ENCODE data around the gene KDM4E.

The KDM4E gene

GRCh38 chr11:95054356-95054755, 29.3 kb downstream of the KDM4E start:
- peaks cover 7% of the 10 kb centered on the region for H3K9me3 ChIP-seq (ENCODE audit: insufficient read depth, low read depth, low read length)
- no peak overlapping the region for H2BK5ac ChIP-seq (ENCODE audit: low read depth, low read length, poor library complexity)
- no peak overlapping the region for H4K8ac ChIP-seq (ENCODE audit: low read depth, low read length)
- H3K23ac ChIP-seq (ENCODE audit: low read length): no peak overlapping the region
- no peak overlapping the region for H3K27ac ChIP-seq (ENCODE audit: low read depth, low read length)
- H2AFZ ChIP-seq (ENCODE audit: insufficient read depth, low read length, poor library complexity): no peak overlapping the region
- no peak overlapping the region for H3K4me3 ChIP-seq (ENCODE audit: low read depth, low read length)
- H3K14ac ChIP-seq (ENCODE audit: low read length): no peak overlapping the region
- H3K36me3 ChIP-seq (ENCODE audit: control insufficient read depth in 1 of 2, insufficient read depth in 2 of 2, low read length in 2 of 2): no peaks in the 10 kb centered on the region
- no peak for DNase-seq
- H3K27me3 ChIP-seq (ENCODE audit: insufficient read depth, low read length): peaks cover 5% of the 10 kb centered on the region
- no peaks in the 10 kb centered on the region for H3K4me1 ChIP-seq (ENCODE audit: control insufficient read depth in 1 of 2, insufficient read depth in 2 of 2, low read length in 2 of 2)
- H2BK120ac ChIP-seq (ENCODE audit: insufficient read depth, low read length, poor library complexity): no peak overlapping the region
- H3K4ac ChIP-seq (ENCODE audit: low read depth, low read length): no peak overlapping the region
- H4K91ac ChIP-seq (ENCODE audit: low read depth, low read length): no peak overlapping the region
- no peak overlapping the region for H3K18ac ChIP-seq (ENCODE audit: low read length)
- H3K79me2 ChIP-seq (ENCODE audit: control insufficient read depth, insufficient read depth, low read length, poor library complexity): no peaks in the 10 kb centered on the region
- H2BK12ac ChIP-seq (ENCODE audit: low read length): no peak overlapping the region
- no peak overlapping the region for H2AK5ac ChIP-seq (ENCODE audit: low read length)
- H3K9ac ChIP-seq (ENCODE audit: low read length): no peak overlapping the region
- H4K12ac ChIP-seq (ENCODE audit: low read depth, low read length): no peak overlapping the region
- H3K4me2 ChIP-seq (ENCODE audit: low read length): no peak overlapping the region
- WGBS (ENCODE audit: extremely low coverage, insufficient coverage, insufficient read length): no CpG with 5 or more reads among the region's 2 CpGs
- H3K79me1 ChIP-seq (ENCODE audit: low read length): no peaks in the 10 kb centered on the region

DNA sequence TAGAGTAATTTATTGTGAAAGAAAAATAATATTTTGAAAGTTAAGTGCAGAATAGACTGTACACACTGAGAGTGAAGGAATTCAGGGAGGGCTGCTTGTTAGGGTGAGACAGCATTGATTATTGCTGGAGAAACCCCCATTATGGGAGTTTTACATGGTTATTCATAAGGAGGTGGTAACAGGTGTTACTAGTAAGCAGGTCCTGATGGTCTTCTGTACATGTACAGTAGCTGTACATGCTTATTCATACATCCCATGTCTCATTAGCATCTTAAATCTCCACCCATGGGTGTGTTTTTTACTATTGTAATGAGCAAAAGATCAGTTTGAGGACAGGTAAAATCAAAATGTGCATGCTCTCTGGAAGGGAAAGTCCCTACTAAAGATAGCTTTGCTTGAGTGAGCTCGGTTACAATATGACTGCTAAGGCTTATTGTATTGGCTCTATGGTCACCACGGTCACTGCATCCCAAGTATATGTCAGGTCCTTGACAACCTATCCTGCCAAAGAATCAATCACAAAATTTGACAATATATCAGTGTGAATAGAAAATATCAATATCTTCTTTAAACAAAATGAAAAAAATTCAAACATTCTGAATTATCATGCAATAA, 30.3 kb downstream of the KDM4E start:
- Histone ChIP-seq H4K91ac (ENCODE audit: low read depth, low read length) (no peak overlapping the region), H3K9me3 (ENCODE audit: insufficient read depth, low read depth, low read length) (peaks cover 4% of the 10 kb centered on the region), H3K14ac (ENCODE audit: low read length) (no peak overlapping the region), H3K79me2 (ENCODE audit: control insufficient read depth, insufficient read depth, low read length, poor library complexity) (no peaks in the 10 kb centered on the region), H3K27ac (ENCODE audit: low read depth, low read length) (no peak overlapping the region), H3K4me2 (ENCODE audit: low read length) (no peak overlapping the region), H4K8ac (ENCODE audit: low read depth, low read length) (no peak overlapping the region), H3K4me1 (ENCODE audit: control insufficient read depth in 1 of 2, insufficient read depth in 2 of 2, low read length in 2 of 2) (no peaks in the 10 kb centered on the region), H2BK5ac (ENCODE audit: low read depth, low read length, poor library complexity) (no peak overlapping the region), H3K4me3 (ENCODE audit: low read depth, low read length) (no peak overlapping the region), H3K4ac (ENCODE audit: low read depth, low read length) (no peak overlapping the region), H4K12ac (ENCODE audit: low read depth, low read length) (no peak overlapping the region), H2BK120ac (ENCODE audit: insufficient read depth, low read length, poor library complexity) (no peak overlapping the region), H3K18ac (ENCODE audit: low read length) (no peak overlapping the region), H2BK12ac (ENCODE audit: low read length) (no peak overlapping the region), H3K79me1 (ENCODE audit: low read length) (no peaks in the 10 kb centered on the region), H2AK5ac (ENCODE audit: low read length) (no peak overlapping the region), H2AFZ (ENCODE audit: insufficient read depth, low read length, poor library complexity) (no peak overlapping the region), H3K36me3 (ENCODE audit: control insufficient read depth in 1 of 2, insufficient read depth in 2 of 2, low read length in 2 of 2) (no peaks in the 10 kb centered on the region), H3K27me3 (ENCODE audit: insufficient read depth, low read length) (peaks cover 5% of the 10 kb centered on the region), H3K9ac (ENCODE audit: low read length) (no peak overlapping the region), H3K23ac (ENCODE audit: low read length) (no peak overlapping the region)
- no peak for DNase-seq
- no CpG with 5 or more reads among the region's 2 CpGs for WGBS (ENCODE audit: extremely low coverage, insufficient coverage, insufficient read length)

DNA sequence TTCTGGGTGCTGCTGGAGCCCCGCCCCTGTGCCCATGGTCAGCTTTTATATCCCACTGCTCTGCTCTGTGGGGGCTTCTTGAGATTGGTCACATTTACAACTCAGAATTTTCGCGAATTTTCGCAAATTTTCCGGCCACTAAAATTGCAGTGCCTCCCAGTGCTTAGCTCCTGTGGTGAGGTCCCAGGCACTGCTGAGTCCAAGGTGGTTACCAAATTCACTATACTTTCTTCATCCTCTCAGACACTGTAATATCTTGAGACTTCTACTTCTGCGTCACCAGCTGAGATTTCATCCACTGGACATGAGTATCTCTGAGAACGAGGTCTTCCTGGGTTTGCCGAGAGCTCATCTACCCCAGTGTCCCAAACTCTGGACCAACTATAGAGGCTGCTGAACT, 32.9 kb downstream of the KDM4E start:
- H4K91ac ChIP-seq (ENCODE audit: low read depth, low read length): no peak overlapping the region
- no peak overlapping the region for H2BK120ac ChIP-seq (ENCODE audit: insufficient read depth, low read length, poor library complexity)
- H3K4ac ChIP-seq (ENCODE audit: low read depth, low read length): no peak overlapping the region
- H3K4me2 ChIP-seq (ENCODE audit: low read length): no peak overlapping the region
- peaks cover 5% of the 10 kb centered on the region for H3K27me3 ChIP-seq (ENCODE audit: insufficient read depth, low read length)
- H3K14ac ChIP-seq (ENCODE audit: low read length): no peak overlapping the region
- DNase-seq: no peak
- H3K23ac ChIP-seq (ENCODE audit: low read length): no peak overlapping the region
- no peak overlapping the region for H3K18ac ChIP-seq (ENCODE audit: low read length)
- no peak overlapping the region for H2AFZ ChIP-seq (ENCODE audit: insufficient read depth, low read length, poor library complexity)
- no CpG with 5 or more reads among the region's 8 CpGs for WGBS (ENCODE audit: extremely low coverage, insufficient coverage, insufficient read length)
- H3K79me1 ChIP-seq (ENCODE audit: low read length): no peaks in the 10 kb centered on the region
- H3K27ac ChIP-seq (ENCODE audit: low read depth, low read length): no peak overlapping the region
- H3K36me3 ChIP-seq (ENCODE audit: control insufficient read depth in 1 of 2, insufficient read depth in 2 of 2, low read length in 2 of 2): no peaks in the 10 kb centered on the region
- H3K9ac ChIP-seq (ENCODE audit: low read length): no peak overlapping the region
- H2BK5ac ChIP-seq (ENCODE audit: low read depth, low read length, poor library complexity): no peak overlapping the region
- H3K4me3 ChIP-seq (ENCODE audit: low read depth, low read length): no peak overlapping the region
- no peak overlapping the region for H2BK12ac ChIP-seq (ENCODE audit: low read length)
- H3K79me2 ChIP-seq (ENCODE audit: control insufficient read depth, insufficient read depth, low read length, poor library complexity): no peaks in the 10 kb centered on the region
- no peaks in the 10 kb centered on the region for H3K4me1 ChIP-seq (ENCODE audit: control insufficient read depth in 1 of 2, insufficient read depth in 2 of 2, low read length in 2 of 2)
- H4K8ac ChIP-seq (ENCODE audit: low read depth, low read length): no peak overlapping the region
- no peak overlapping the region for H2AK5ac ChIP-seq (ENCODE audit: low read length)
- H3K9me3 ChIP-seq (ENCODE audit: insufficient read depth, low read depth, low read length): peaks cover 3% of the 10 kb centered on the region
- no peak overlapping the region for H4K12ac ChIP-seq (ENCODE audit: low read depth, low read length)

DNA sequence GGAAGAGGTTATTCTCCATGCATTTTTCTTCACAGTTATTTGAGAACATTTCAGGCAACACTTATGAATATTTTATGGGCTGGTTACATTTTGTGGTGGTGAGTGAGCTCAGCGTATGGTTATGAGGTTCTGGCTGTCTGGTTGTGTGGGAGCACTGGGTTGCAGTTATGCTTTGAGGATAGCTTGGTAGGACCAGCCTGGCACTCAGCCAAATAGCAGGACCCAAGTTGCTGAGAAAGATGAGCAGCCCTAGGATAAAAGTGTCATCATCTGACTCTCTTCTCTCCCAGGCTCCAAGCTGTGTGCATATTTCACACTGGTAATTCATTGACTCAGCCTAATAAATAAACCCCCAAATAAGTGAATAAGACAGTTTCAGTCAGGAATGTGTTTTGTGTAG, 33.6 kb downstream of the KDM4E start:
- H4K12ac ChIP-seq (ENCODE audit: low read depth, low read length): no peak overlapping the region
- no peak overlapping the region for H4K8ac ChIP-seq (ENCODE audit: low read depth, low read length)
- H4K91ac ChIP-seq (ENCODE audit: low read depth, low read length): no peak overlapping the region
- H3K27me3 ChIP-seq (ENCODE audit: insufficient read depth, low read length): peaks cover 5% of the 10 kb centered on the region
- H2BK12ac ChIP-seq (ENCODE audit: low read length): no peak overlapping the region
- no peak overlapping the region for H3K23ac ChIP-seq (ENCODE audit: low read length)
- H3K4me1 ChIP-seq (ENCODE audit: control insufficient read depth in 1 of 2, insufficient read depth in 2 of 2, low read length in 2 of 2): no peaks in the 10 kb centered on the region
- no peak for DNase-seq
- H3K36me3 ChIP-seq (ENCODE audit: control insufficient read depth in 1 of 2, insufficient read depth in 2 of 2, low read length in 2 of 2): no peaks in the 10 kb centered on the region
- no peak overlapping the region for H3K27ac ChIP-seq (ENCODE audit: low read depth, low read length)
- H2BK5ac ChIP-seq (ENCODE audit: low read depth, low read length, poor library complexity): no peak overlapping the region
- no peak overlapping the region for H3K4ac ChIP-seq (ENCODE audit: low read depth, low read length)
- no CpG with 5 or more reads among the region's 1 CpG for WGBS (ENCODE audit: extremely low coverage, insufficient coverage, insufficient read length)
- no peak overlapping the region for H3K4me3 ChIP-seq (ENCODE audit: low read depth, low read length)
- H3K18ac ChIP-seq (ENCODE audit: low read length): no peak overlapping the region
- H3K9me3 ChIP-seq (ENCODE audit: insufficient read depth, low read depth, low read length): peaks cover 2% of the 10 kb centered on the region
- no peak overlapping the region for H2AFZ ChIP-seq (ENCODE audit: insufficient read depth, low read length, poor library complexity)
- H3K79me2 ChIP-seq (ENCODE audit: control insufficient read depth, insufficient read depth, low read length, poor library complexity): no peaks in the 10 kb centered on the region
- H3K4me2 ChIP-seq (ENCODE audit: low read length): no peak overlapping the region
- no peaks in the 10 kb centered on the region for H3K79me1 ChIP-seq (ENCODE audit: low read length)
- no peak overlapping the region for H3K9ac ChIP-seq (ENCODE audit: low read length)
- H3K14ac ChIP-seq (ENCODE audit: low read length): no peak overlapping the region
- H2BK120ac ChIP-seq (ENCODE audit: insufficient read depth, low read length, poor library complexity): no peak overlapping the region
- H2AK5ac ChIP-seq (ENCODE audit: low read length): no peak overlapping the region

All from trophoblast cell (in vitro differentiated cells and primary cell).